Colonic mucosa (tissue), 4 donors: ENCODE measurements around the gene HACE1. TPM values are rescaled to one million over a fixed set of nuclear protein-coding genes. Genes with fewer than 3 reads are reported as not detected.

Experiments
- DNase-seq: peaks from one replicate; pipeline ENCODE4 v3.0.0-alpha.2; 2020
- H3K27ac ChIP-seq: fragments of 200-600 bp; one replicate; pipeline ENCODE4 v1.8.0; 2021
- H3K27me3 ChIP-seq: fragments of 200-600 bp; one replicate; pipeline ENCODE4 v1.8.0; 2021
- H3K36me3 ChIP-seq: fragments of 200-600 bp; one replicate; pipeline ENCODE4 v1.8.0; 2021
- H3K4me1 ChIP-seq: fragments of 200-600 bp; one replicate; pipeline ENCODE4 v1.8.0; 2021; ENCODE audit warnings: mild to moderate bottlenecking
- H3K4me3 ChIP-seq: fragments of 200-600 bp; one replicate; pipeline ENCODE4 v1.8.0; 2021
- H3K9ac ChIP-seq, 2 donors: one replicate each; pipeline ENCODE4 v1.7.0; 2013; ENCODE audit warnings: control low read depth in 2 of 2, low read depth in 2 of 2, low read length in 2 of 2
- H3K9me3 ChIP-seq: fragments of 200-600 bp; one replicate; pipeline ENCODE4 v1.8.0; 2021
- CTCF ChIP-seq: fragments of 200-600 bp; IDR thresholded peaks from one replicate; pipeline ENCODE4 v1.8.0; 2022; ENCODE audit warnings: antibody characterized with exemption, mild to moderate bottlenecking
- intact Hi-C: fragments of 100-400 bp; cut with DNase I; formaldehyde crosslinking; loops from one replicate; pipeline ENCODE4 v1.14.1; 2022
- total RNA-seq, 2 donors: library from RNA; stranded (reverse); fragmentation: NEBNext Ultra II Directional in 1 of 2; extraction: Animal tissue kit (Norgen Biotek cat#: 25700) in 1 of 2; gene quantifications; one replicate each; pipeline ENCODE4 v1.2.1, GENCODE V29; 2021
- donor health status: healthy.
- donor health status: DM: no; HTN: no; CAD: no.
- donor health status: DM: no; HTN: no; CAD: no.

HACE1 gene
- total RNA-seq, 2 donors from 2014 or later: 6.9 TPM

- DNase-seq: peak; percentile 45
- no peaks in the 10 kb centered on the region for H3K9me3 ChIP-seq
- H3K4me3 ChIP-seq: no peak overlapping the region
- H3K36me3 ChIP-seq: no peaks in the 10 kb centered on the region
- no peaks in the 10 kb centered on the region for H3K27me3 ChIP-seq
- H3K27ac ChIP-seq: no peak overlapping the region
- H3K9ac ChIP-seq: no peak overlapping the region
- no peaks in the 10 kb centered on the region for H3K4me1 ChIP-seq
- intact Hi-C loops: no loop called here
- TF ChIP-seq CTCF: peak; percentile 34
Measured at GRCh38 chr6:104682722-104683643, 176.7 kb downstream of the HACE1 start.

- H3K4me3 ChIP-seq: no peak overlapping the region
- H3K36me3 ChIP-seq: no peaks in the 10 kb centered on the region
- no peaks in the 10 kb centered on the region for H3K27me3 ChIP-seq
- no peaks in the 10 kb centered on the region for H3K9me3 ChIP-seq
- no peaks in the 10 kb centered on the region for H3K4me1 ChIP-seq
- H3K27ac ChIP-seq: no peak overlapping the region
- no peak overlapping the region for H3K9ac ChIP-seq
- no peak for DNase-seq
- TF ChIP-seq CTCF: no peak
- intact Hi-C loops: no loop called here
Measured at GRCh38 chr6:104680539-104680938, 179.2 kb downstream of the HACE1 start.

- no peak overlapping the region for H3K4me3 ChIP-seq
- no peaks in the 10 kb centered on the region for H3K4me1 ChIP-seq
- no peaks in the 10 kb centered on the region for H3K27me3 ChIP-seq
- no peaks in the 10 kb centered on the region for H3K9me3 ChIP-seq
- H3K9ac ChIP-seq: no peak overlapping the region
- intact Hi-C loops: no loop called here
- no peaks in the 10 kb centered on the region for H3K36me3 ChIP-seq
- no peak for TF ChIP-seq CTCF
- no peak for DNase-seq
- no peak overlapping the region for H3K27ac ChIP-seq
Measured at GRCh38 chr6:104679971-104680370, 179.7 kb downstream of the HACE1 start.

Other genes starting within 250 kb of the HACE1 start
- gene LIN28B, start 97.2 kb upstream of the HACE1 start, total RNA-seq: under 1 TPM in 1 of 2 donors, not detected in 1; 0.12 TPM